ENCODE results near the gene AGPAT4.

Gene AGPAT4

DNA sequence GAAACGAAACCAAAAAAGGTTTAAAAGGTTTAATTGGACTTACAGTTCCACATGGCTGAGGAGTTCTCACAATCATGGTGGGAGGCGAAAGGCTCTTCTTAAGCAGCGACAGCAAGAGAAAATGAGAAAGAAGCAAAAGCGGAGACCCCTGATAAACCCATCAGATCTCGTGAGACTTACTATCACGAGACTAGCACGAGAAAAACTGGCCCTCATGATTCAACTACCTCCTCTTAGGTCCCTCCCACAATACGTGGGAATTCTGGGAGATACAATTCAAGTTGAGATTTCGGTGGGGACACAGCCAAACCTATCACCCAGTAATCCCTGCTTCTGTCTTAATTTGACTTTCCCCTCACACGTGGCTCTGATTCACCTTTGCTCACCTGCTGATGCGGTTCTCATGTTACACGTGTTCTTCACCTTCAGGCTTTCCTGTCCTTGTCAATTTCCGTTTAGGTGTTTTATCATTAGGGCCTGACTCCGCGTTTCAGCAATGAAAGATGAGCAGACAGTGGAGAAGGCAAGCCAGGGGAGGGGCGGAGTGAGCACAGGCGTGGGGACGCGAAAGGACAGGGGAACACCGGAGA is 57.1 kb downstream of the AGPAT4 start:
- Histone ChIP-seq H3K27ac (no peak overlapping the region), H3K27me3 (ENCODE audit: insufficient read depth, low read depth, severe bottlenecking) (no peaks in the 10 kb centered on the region), H3K4me3 (ENCODE audit: low read depth, low read length) (no peak overlapping the region), H3K9me3 (ENCODE audit: severe bottlenecking) (no peaks in the 10 kb centered on the region), H3K36me3 (peaks cover 7% of the 10 kb centered on the region)
- TF ChIP-seq, protein P1, sequence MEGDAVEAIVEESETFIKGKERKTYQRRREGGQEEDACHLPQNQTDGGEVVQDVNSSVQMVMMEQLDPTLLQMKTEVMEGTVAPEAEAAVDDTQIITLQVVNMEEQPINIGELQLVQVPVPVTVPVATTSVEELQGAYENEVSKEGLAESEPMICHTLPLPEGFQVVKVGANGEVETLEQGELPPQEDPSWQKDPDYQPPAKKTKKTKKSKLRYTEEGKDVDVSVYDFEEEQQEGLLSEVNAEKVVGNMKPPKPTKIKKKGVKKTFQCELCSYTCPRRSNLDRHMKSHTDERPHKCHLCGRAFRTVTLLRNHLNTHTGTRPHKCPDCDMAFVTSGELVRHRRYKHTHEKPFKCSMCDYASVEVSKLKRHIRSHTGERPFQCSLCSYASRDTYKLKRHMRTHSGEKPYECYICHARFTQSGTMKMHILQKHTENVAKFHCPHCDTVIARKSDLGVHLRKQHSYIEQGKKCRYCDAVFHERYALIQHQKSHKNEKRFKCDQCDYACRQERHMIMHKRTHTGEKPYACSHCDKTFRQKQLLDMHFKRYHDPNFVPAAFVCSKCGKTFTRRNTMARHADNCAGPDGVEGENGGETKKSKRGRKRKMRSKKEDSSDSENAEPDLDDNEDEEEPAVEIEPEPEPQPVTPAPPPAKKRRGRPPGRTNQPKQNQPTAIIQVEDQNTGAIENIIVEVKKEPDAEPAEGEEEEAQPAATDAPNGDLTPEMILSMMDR (IDR thresholded peaks at IDR 0.05; ENCODE audit: low read depth, low read length): no peak
- DNase-seq: no peak

DNA sequence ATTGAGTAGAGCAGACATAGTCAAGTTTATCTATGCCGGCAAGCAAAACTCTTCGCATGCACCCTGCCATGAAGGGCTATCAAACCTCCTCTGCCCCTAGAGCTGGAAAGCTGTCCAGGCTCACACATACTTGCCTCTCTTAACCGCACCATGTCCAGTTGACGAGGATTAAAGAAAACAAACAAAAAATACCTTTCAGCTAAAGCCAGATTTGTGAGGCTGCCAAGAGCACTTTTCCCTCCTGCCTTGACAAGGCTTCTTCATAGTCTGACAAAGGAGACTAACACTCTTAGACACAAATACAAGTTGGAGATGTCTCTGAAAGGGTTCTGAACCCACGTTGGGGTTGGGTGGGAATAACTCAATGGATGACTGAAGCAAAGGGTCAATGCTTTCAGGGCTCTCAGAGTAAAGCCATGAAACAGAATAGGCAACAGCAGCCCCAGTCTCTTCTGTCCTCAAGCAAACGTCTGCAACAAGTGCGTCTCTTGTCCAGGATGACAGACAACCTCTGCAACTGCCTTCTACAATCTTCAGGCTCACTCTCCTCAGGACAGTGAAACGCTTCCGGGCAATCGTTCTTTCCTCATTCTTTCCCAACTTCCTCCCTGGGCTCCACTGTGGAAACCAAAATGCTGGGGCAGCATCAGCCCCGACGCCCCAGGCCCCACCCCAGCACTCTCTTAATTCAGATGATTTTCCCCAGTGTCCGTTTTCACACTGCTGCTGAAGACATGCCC is 57.8 kb downstream of the AGPAT4 start:
- Histone ChIP-seq H3K27ac (no peak overlapping the region), H3K36me3 (peaks cover 7% of the 10 kb centered on the region), H3K9me3 (ENCODE audit: severe bottlenecking) (no peaks in the 10 kb centered on the region), H3K4me3 (ENCODE audit: low read depth, low read length) (no peak overlapping the region), H3K27me3 (ENCODE audit: insufficient read depth, low read depth, severe bottlenecking) (no peaks in the 10 kb centered on the region)
- TF ChIP-seq, protein P1 (IDR thresholded peaks at IDR 0.05; ENCODE audit: low read depth, low read length): no peak
- DNase-seq: no peak

DNA sequence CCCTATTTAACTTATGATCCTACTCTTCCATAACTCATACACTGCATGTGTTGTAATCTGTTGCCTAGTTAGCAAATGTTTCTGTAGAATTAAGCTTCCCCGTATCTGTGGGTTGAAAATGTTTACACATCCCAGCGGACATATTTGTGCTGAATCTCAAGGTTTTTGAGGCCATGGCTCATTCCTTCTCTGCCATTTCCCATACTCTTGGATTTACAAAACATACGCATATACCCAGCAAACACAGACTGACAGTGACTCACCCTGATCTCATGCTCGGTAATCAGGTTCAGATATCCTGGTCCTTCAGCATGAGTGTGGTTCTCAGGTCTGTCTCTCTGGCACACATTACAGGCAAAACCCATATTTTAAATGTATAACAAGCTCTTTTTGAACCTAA is 58.7 kb downstream of the AGPAT4 start:
- no peak for DNase-seq
- Histone ChIP-seq H3K9me3 (ENCODE audit: severe bottlenecking) (no peaks in the 10 kb centered on the region), H3K36me3 (peaks cover 7% of the 10 kb centered on the region), H3K27me3 (ENCODE audit: insufficient read depth, low read depth, severe bottlenecking) (no peaks in the 10 kb centered on the region), H3K27ac (no peak overlapping the region), H3K4me3 (ENCODE audit: low read depth, low read length) (no peak overlapping the region)
- TF ChIP-seq, protein P1 (IDR thresholded peaks at IDR 0.05; ENCODE audit: low read depth, low read length): no peak

DNA sequence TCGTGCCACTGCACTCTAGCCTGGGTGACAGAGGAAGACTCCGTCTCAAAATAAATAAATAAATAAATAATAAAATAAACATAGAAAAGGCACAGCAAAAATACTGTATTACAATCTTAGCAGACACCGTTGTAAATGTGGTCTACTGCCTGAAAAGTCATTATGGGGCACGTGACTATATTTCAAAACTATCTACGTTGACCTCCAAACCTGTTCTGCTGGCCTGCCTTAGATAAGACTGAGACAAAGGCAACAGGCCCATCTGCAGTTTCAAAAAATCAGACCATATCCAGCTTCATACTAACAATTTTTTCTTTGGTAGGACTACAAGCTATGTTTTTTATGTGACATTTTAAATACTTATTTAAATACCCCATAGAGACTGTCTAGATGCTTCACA is 59.1 kb downstream of the AGPAT4 start:
- no peak overlapping the region for H3K4me3 ChIP-seq (ENCODE audit: low read depth, low read length)
- H3K36me3 ChIP-seq: peaks cover 7% of the 10 kb centered on the region
- no peaks in the 10 kb centered on the region for H3K27me3 ChIP-seq (ENCODE audit: insufficient read depth, low read depth, severe bottlenecking)
- no peak overlapping the region for H3K27ac ChIP-seq
- H3K9me3 ChIP-seq (ENCODE audit: severe bottlenecking): no peaks in the 10 kb centered on the region
- DNase-seq: no peak
- TF ChIP-seq, protein P1 (IDR thresholded peaks at IDR 0.05; ENCODE audit: low read depth, low read length): no peak

DNA sequence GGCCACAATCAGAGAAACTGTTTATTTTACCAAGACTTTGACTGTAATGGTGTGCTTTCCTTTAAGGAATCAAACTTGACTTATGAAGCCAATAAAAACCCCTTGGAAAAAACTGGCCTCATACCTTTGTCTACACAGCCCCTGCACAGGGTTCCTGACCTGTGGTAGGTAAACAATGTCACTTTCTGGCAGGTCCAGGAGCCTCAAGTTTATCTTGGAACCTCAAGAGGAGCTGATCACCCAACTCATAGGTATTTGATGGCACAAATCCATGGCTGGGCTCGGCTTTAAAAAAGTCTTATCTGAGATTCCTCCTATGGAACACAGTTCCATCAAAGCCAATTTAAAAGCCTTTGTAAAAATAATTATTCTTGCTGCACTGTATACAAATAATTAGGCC is 61.0 kb downstream of the AGPAT4 start:
- Histone ChIP-seq H3K27me3 (ENCODE audit: insufficient read depth, low read depth, severe bottlenecking) (no peaks in the 10 kb centered on the region), H3K27ac (no peak overlapping the region), H3K4me3 (ENCODE audit: low read depth, low read length) (no peak overlapping the region), H3K36me3 (peaks cover 7% of the 10 kb centered on the region), H3K9me3 (ENCODE audit: severe bottlenecking) (no peaks in the 10 kb centered on the region)
- DNase-seq: no peak
- TF ChIP-seq, protein P1 (IDR thresholded peaks at IDR 0.05; ENCODE audit: low read depth, low read length): no peak

Measured in WERI-Rb-1 (cell line).